NCI-H2081 (cell line): ENCODE results near the gene MATN3.

Experiments
- DNase-seq, 2 experiments: peaks; one replicate each; lab custom pipeline; 2025; lab: John Stamatoyannopoulos, UW

Gene MATN3

GRCh38 chr2:20001361-20001863 is 11.1 kb downstream of the MATN3 start:
- DNase-seq, result no peak

GRCh38 chr2:19993731-19994130 is 18.7 kb downstream of the MATN3 start:
- DNase-seq, result no peak

GRCh38 chr2:19991895-19992294 is 20.6 kb downstream of the MATN3 start:
- no peak for DNase-seq

- DNase-seq, result no peak
Observed at GRCh38 chr2:19990416-19990728, 22.1 kb downstream of the MATN3 start.

GRCh38 chr2:19989667-19990415 is 22.6 kb downstream of the MATN3 start, which contains the start of gene WDR35:
Gene WDR35 (minus strand): TSS chr2:19990105. CDS start chr2:19990015, 90 bp downstream.
- peak; percentile 94 to 95 for DNase-seq

GRCh38 chr2:19989342-19989666 is 23.2 kb downstream of the MATN3 start:
- peak in 1 of 2 experiments; percentile 7 for DNase-seq

- DNase-seq, result no peak
Observed at GRCh38 chr2:19988600-19988999, 23.9 kb downstream of the MATN3 start.

GRCh38 chr2:19987936-19988335 is 24.5 kb downstream of the MATN3 start:
- DNase-seq, result no peak

- DNase-seq, result no peak
Observed at GRCh38 chr2:19982268-19982667, 30.2 kb downstream of the MATN3 start.

GRCh38 chr2:19979932-19980331 is 32.5 kb downstream of the MATN3 start:
- DNase-seq, result no peak

- DNase-seq, result peak in 1 of 2 experiments; percentile 2
Observed at GRCh38 chr2:19973466-19973865, 39.0 kb downstream of the MATN3 start.

- no peak for DNase-seq
Observed at GRCh38 chr2:19971691-19972090, 40.8 kb downstream of the MATN3 start.

- DNase-seq, result no peak
Observed at GRCh38 chr2:19963386-19963785, 49.1 kb downstream of the MATN3 start.

GRCh38 chr2:19955544-19956422 is 56.7 kb downstream of the MATN3 start:
- DNase-seq, result peak; percentile 65 to 72

- no peak for DNase-seq
Observed at GRCh38 chr2:19949071-19949470, 63.4 kb downstream of the MATN3 start.

GRCh38 chr2:19947184-19947940 is 65.1 kb downstream of the MATN3 start:
- no peak for DNase-seq

- DNase-seq, result no peak
Observed at GRCh38 chr2:19944205-19944845, 68.1 kb downstream of the MATN3 start.

- no peak for DNase-seq
Observed at GRCh38 chr2:19943189-19943588, 69.3 kb downstream of the MATN3 start.

- DNase-seq, result no peak
Observed at GRCh38 chr2:19942199-19942598, 70.3 kb downstream of the MATN3 start.
